ENCODE results near the gene TMEM187. TPM values are rescaled to one million over a fixed set of nuclear protein-coding genes. Genes with fewer than 3 reads are reported as not detected.

TMEM187 gene
- total RNA-seq, 2 experiments from 2014 or later = 1.4 to 4.5 TPM

GRCh38 chrX:153948847-153949805, 23.4 kb upstream of the TMEM187 start:
- Histone ChIP-seq H2AFZ (ENCODE audit: low read length) (no peak overlapping the region), H4K20me1 (ENCODE audit: insufficient read depth, low read length) (no peaks in the 10 kb centered on the region), H3K36me3 (ENCODE audit: insufficient read depth, low read length) (peaks cover 77% of the 10 kb centered on the region), H3K9me2 (ENCODE audit: insufficient read depth, low read length) (no peaks in the 10 kb centered on the region), H3K4me2 (ENCODE audit: low read length) (no peak overlapping the region), H3K4me3 (ENCODE audit: low read depth, low read length, poor library complexity, severe bottlenecking) (no peak overlapping the region), H3K9me3 (ENCODE audit: low read length) (no peaks in the 10 kb centered on the region), H3K79me2 (ENCODE audit: insufficient read depth, low read depth, low read length) (no peaks in the 10 kb centered on the region), H3K4me1 (ENCODE audit: insufficient read depth, low read length, poor library complexity, severe bottlenecking) (peaks cover 15% of the 10 kb centered on the region), H3K27ac (ENCODE audit: low read depth, low read length, poor library complexity, severe bottlenecking) (no peak overlapping the region)
- DNase-seq (ENCODE audit: low spot score) = no peak
- TF ChIP-seq EZH2phosphoT487 (IDR thresholded peaks at IDR 0.05; ENCODE audit: borderline replicate concordance, low read depth, low read length) (no peak), CTCF (conservative IDR thresholded peaks at IDR 0.05; ENCODE audit: low read length) (no peak)
- ChIA-PET CTCF (ENCODE audit: unreplicated experiment) (interaction anchor here (0.6 kb wide), 1 partner anchor 56 kb away, joined by 6 read pairs; no protein-coding TSS in a partner anchor), POLR2A (interaction anchor here (1.3 kb wide), 2 partner anchors 24 to 26 kb away, joined by 3 read pairs; no protein-coding TSS in a partner anchor)
- no TSS peak for BruUV-seq (replicated peaks)
- intact Hi-C loops (cut with micrococcal nuclease; ENCODE audit: unreplicated experiment) = no loop called here

GRCh38 chrX:153950127-153950526, 22.4 kb upstream of the TMEM187 start:
- no peaks in the 10 kb centered on the region for H3K9me2 ChIP-seq (ENCODE audit: insufficient read depth, low read length)
- no peak overlapping the region for H3K4me3 ChIP-seq (ENCODE audit: low read depth, low read length, poor library complexity, severe bottlenecking)
- no peak overlapping the region for H3K4me2 ChIP-seq (ENCODE audit: low read length)
- TF ChIP-seq EZH2phosphoT487 (IDR thresholded peaks at IDR 0.05; ENCODE audit: borderline replicate concordance, low read depth, low read length) (no peak), CTCF (conservative IDR thresholded peaks at IDR 0.05; ENCODE audit: low read length) (no peak)
- H2AFZ ChIP-seq (ENCODE audit: low read length) = no peak overlapping the region
- BruUV-seq (replicated peaks) = no TSS peak
- ChIA-PET CTCF (ENCODE audit: unreplicated experiment) (no interaction called here), POLR2A (no interaction called here)
- no peak for DNase-seq (ENCODE audit: low spot score)
- intact Hi-C loops (cut with micrococcal nuclease; ENCODE audit: unreplicated experiment) = no loop called here
- H3K79me2 ChIP-seq (ENCODE audit: insufficient read depth, low read depth, low read length) = no peaks in the 10 kb centered on the region
- peaks cover 87% of the 10 kb centered on the region for H3K36me3 ChIP-seq (ENCODE audit: insufficient read depth, low read length)
- H3K4me1 ChIP-seq (ENCODE audit: insufficient read depth, low read length, poor library complexity, severe bottlenecking) = peaks cover 5% of the 10 kb centered on the region
- no peaks in the 10 kb centered on the region for H3K9me3 ChIP-seq (ENCODE audit: low read length)
- H4K20me1 ChIP-seq (ENCODE audit: insufficient read depth, low read length) = no peaks in the 10 kb centered on the region
- no peak overlapping the region for H3K27ac ChIP-seq (ENCODE audit: low read depth, low read length, poor library complexity, severe bottlenecking)
